K562 (cell line): ENCODE measurements around the gene GARIN6. TPM values are rescaled to one million over a fixed set of nuclear protein-coding genes. Genes with fewer than 3 reads are reported as not detected.

Source experiments
- ATAC-seq: fragments of 200-7000 bp; cut with Tn5 transposase; 3 replicates; pipeline ENCODE4 v1.9.1; 2020; ENCODE audit warnings: moderate library complexity
- BruUV-seq: library from RNA; stranded (reverse); fragments of 400-500 nt; replicated peaks from 2 replicates; lab custom pipeline; 2021; lab: Mats Ljungman, UMichigan
- CTCF ChIA-PET: fragments of 300-600 bp; formaldehyde crosslinking; extraction: SDS; loops from one replicate; lab custom pipeline; 2021; ENCODE audit warnings: low intra/inter-chr PET ratio; lab: Yijun Ruan, JAX
- POLR2A ChIA-PET: fragments of 300-600, 350-650 bp; sonication (Branson Sonifier 250); formaldehyde crosslinking; extraction: SDS; loops from one replicate; lab custom pipeline; 2021; ENCODE audit warnings: antibody characterized with exemption, inconsistent platforms; lab: Yijun Ruan, JAX
- DNase-seq, 4 experiments: peaks; one replicate each; pipeline versions ENCODE4 v3.0.0 to v3.0.0-alpha.2; 2011 to 2018; ENCODE audit warnings: low spot score in 3 of 4, mixed read lengths in 3 of 4; ENCODE audit errors: extremely low read depth in 1 of 4
- FAIRE-seq: peaks from 2 replicates; lab custom pipeline; 2011; peaks lifted over from hg19 to GRCh38; lab: Jason Lieb, UNC
- H2AFZ ChIP-seq: 2 replicates; pipeline ENCODE4 v1.6.0; 2011; ENCODE audit warnings: low read depth, low read length, control low read depth, inconsistent platforms
- H3K27ac ChIP-seq: fragments of 200-600 bp; 3 replicates; pipeline ENCODE4 v1.8.0; 2011; ENCODE audit warnings: low read depth, mild to moderate bottlenecking, control low read depth, inconsistent platforms, low read length, moderate library complexity, mixed read lengths; ENCODE audit errors: extremely low read depth
- H3K27me3 ChIP-seq, 2 experiments: fragments of 300-600 bp in 1 of 2; 2 replicates in 1 of 2; 3 replicates in 1 of 2; pipeline versions ENCODE4 v1.6.0 to v1.8.0; 2011; ENCODE audit warnings: inconsistent platforms in 2 of 2, low read length in 2 of 2, mild to moderate bottlenecking in 1 of 2, mixed read lengths in 1 of 2, moderate library complexity in 1 of 2; ENCODE audit not compliant: control insufficient read depth in 2 of 2, insufficient read depth in 2 of 2
- H3K36me3 ChIP-seq: fragments of 300-600 bp; 3 replicates; pipeline ENCODE4 v1.8.0; 2011; ENCODE audit warnings: mild to moderate bottlenecking, low read length, inconsistent platforms; ENCODE audit not compliant: control insufficient read depth, insufficient read depth
- H3K4me1 ChIP-seq, 2 experiments: fragments of 200-600 bp in 1 of 2; replicated peaks in 1 of 2; 2 replicates in 1 of 2; 3 replicates in 1 of 2; pipeline versions ENCODE4 v1.5.1 to v1.8.0; 2011; ENCODE audit warnings: inconsistent platforms in 2 of 2, low read length in 2 of 2, mild to moderate bottlenecking in 1 of 2, mixed read lengths in 1 of 2, moderate library complexity in 1 of 2; ENCODE audit not compliant: control insufficient read depth in 2 of 2, insufficient read depth in 2 of 2
- H3K4me2 ChIP-seq: 2 replicates; pipeline ENCODE4 v1.6.1; 2011; ENCODE audit warnings: low read length, control low read depth, inconsistent platforms, mixed read lengths; ENCODE audit not compliant: insufficient read depth
- H3K4me3 ChIP-seq: fragments of 200-600 bp; sonication (generic), shearing (Covaris generic); 2 replicates; pipeline ENCODE4 v1.5.1; 2016; ENCODE audit warnings: control low read depth, inconsistent platforms
- H3K79me2 ChIP-seq: fragments of 200-600 bp; 3 replicates; pipeline ENCODE4 v1.8.0; 2011; ENCODE audit warnings: low read length, inconsistent platforms; ENCODE audit not compliant: control insufficient read depth, insufficient read depth
- H3K9ac ChIP-seq, 2 experiments: 2 replicates each; pipeline versions ENCODE4 v1.6.0 to v1.6.1; 2011; ENCODE audit warnings: low read depth in 2 of 2, low read length in 2 of 2, control low read depth in 1 of 2, inconsistent platforms in 1 of 2, mild to moderate bottlenecking in 1 of 2, mixed read lengths in 1 of 2; ENCODE audit not compliant: insufficient read depth in 1 of 2
- H3K9me1 ChIP-seq: one replicate; pipeline ENCODE4 v1.6.0; 2011; ENCODE audit warnings: inconsistent platforms, mild to moderate bottlenecking, low read length, moderate library complexity; ENCODE audit not compliant: control insufficient read depth, insufficient read depth
- H3K9me3 ChIP-seq: replicated peaks from 2 replicates; pipeline ENCODE4 v1.5.1; 2011; ENCODE audit warnings: low read depth, low read length, inconsistent platforms; ENCODE audit not compliant: control insufficient read depth, insufficient read depth
- H4K20me1 ChIP-seq: replicated peaks from 2 replicates; pipeline ENCODE4 v1.6.1; 2011; ENCODE audit warnings: low read length, inconsistent platforms, mixed read lengths; ENCODE audit not compliant: control insufficient read depth, insufficient read depth
- ASH1L ChIP-seq: fragments of 450-650 bp; IDR thresholded peaks from 2 replicates; pipeline ENCODE4 v1.6.1; 2018; ENCODE audit warnings: borderline replicate concordance, mild to moderate bottlenecking, low read depth; ENCODE audit not compliant: partially characterized antibody
- BRD4 ChIP-seq: fragments of 200-600 bp; sonication (generic); IDR thresholded peaks from 2 replicates; pipeline ENCODE4 v1.6.1; 2017; ENCODE audit warnings: inconsistent platforms
- HMGN3 ChIP-seq: IDR thresholded peaks from 2 replicates; pipeline ENCODE4 v1.6.1; 2011; ENCODE audit warnings: borderline replicate concordance, low read depth, mild to moderate bottlenecking, mixed read lengths, low read length; ENCODE audit not compliant: insufficient read length; ENCODE audit errors: extremely low read depth
- NR2F6 ChIP-seq: fragments of 450-650 bp; formaldehyde crosslinking; IDR thresholded peaks from 2 replicates; pipeline ENCODE4 v1.4.0; 2020; ENCODE audit warnings: mild to moderate bottlenecking
- PHB ChIP-seq: fragments of 250-450 bp; sonication (Bioruptor Pico); IDR thresholded peaks from 2 replicates; pipeline ENCODE4 v1.5.0; 2021
- POU5F1 ChIP-seq: fragments of 150-350 bp; IDR thresholded peaks from 2 replicates; pipeline ENCODE4 v1.6.1; 2014; ENCODE audit warnings: borderline replicate concordance, low read length, low read depth, mild to moderate bottlenecking; ENCODE audit not compliant: partially characterized antibody
- SFPQ ChIP-seq: fragments of 200-400 bp; formaldehyde crosslinking; IDR thresholded peaks from 2 replicates; pipeline ENCODE4 v1.6.1; 2017; ENCODE audit warnings: mild to moderate bottlenecking, low read depth, low read length, moderate library complexity
- SRSF3 ChIP-seq: fragments of 200-400 bp; formaldehyde crosslinking; IDR thresholded peaks from 2 replicates; pipeline ENCODE4 v1.6.1; 2016; ENCODE audit warnings: mild to moderate bottlenecking, low read length, moderate library complexity; ENCODE audit not compliant: insufficient read depth
- TGIF2 ChIP-seq: sonication (generic); formaldehyde crosslinking; IDR thresholded peaks from 2 replicates; pipeline ENCODE4 v1.8.1; 2022; ENCODE audit warnings: mild to moderate bottlenecking, missing genetic modification reagents, moderate library complexity
- ZBTB1 ChIP-seq: sonication (generic); formaldehyde crosslinking; IDR thresholded peaks from 2 replicates; pipeline ENCODE4 v1.8.1; 2023; ENCODE audit warnings: missing genetic modification reagents, low read depth, mild to moderate bottlenecking, borderline replicate concordance
- ZSCAN32 ChIP-seq: fragments of 450-650 bp; formaldehyde crosslinking; IDR thresholded peaks from 2 replicates; pipeline ENCODE4 v1.4.0; 2020; ENCODE audit warnings: mild to moderate bottlenecking, moderate library complexity
- WGBS: fragments of 100-300 bp; shearing (Covaris generic); methylation state at CpG from one replicate; pipeline ENCODE4 v1.1.6; 2016; ENCODE audit warnings: low coverage, mixed read lengths; ENCODE audit not compliant: insufficient coverage; ENCODE audit errors: missing lambda C conversion rate; 5-methylcytosine and 5-hydroxymethylcytosine counted together
- in situ Hi-C: fragments of 300-500 bp; cut with MboI; formaldehyde crosslinking; loops from 4 replicates; pipeline ENCODE4 v1.15.0; 2018; ENCODE audit warnings: inconsistent platforms, mixed read lengths
- intact Hi-C: fragments of 100-400 bp; cut with micrococcal nuclease; formaldehyde crosslinking; loops from 2 replicates; pipeline ENCODE4 v1.14.2; 2022
- polyA plus RNA-seq, 8 experiments: library from polyadenylated mRNA; depleted of rRNA in 4 of 8; stranded (reverse) in 5 of 8; unstranded in 3 of 8; fragments of >200 nt; fragmentation: Nextera tagmentation in 2 of 8; fragmentation: Illumina TruSeq in 1 of 8; extraction: Ambion mirVana in 2 of 8; extraction: Trizol in 1 of 8; gene quantifications; 2 replicates each; pipeline versions ENCODE4 v1.2.1 to v1.2.3, GENCODE V29; 2011 to 2014; ENCODE audit warnings: inconsistent platforms in 1 of 8, missing spikeins in 1 of 8
- total RNA-seq, 7 experiments: library from RNA; depleted of rRNA in 6 of 7; stranded (reverse); fragments of >200 nt in 6 of 7; fragmentation: Illumina TruSeq in 2 of 7; extraction: Trizol in 2 of 7; gene quantifications; 2 replicates each; pipeline versions ENCODE4 v1.2.1 to v1.2.3, GENCODE V29; 2011 to 2021; ENCODE audit warnings: low replicate concordance in 1 of 7
- TF ChIP-seq, protein P1 (sequence below): sonication (generic); formaldehyde crosslinking; IDR thresholded peaks from 2 replicates; pipeline ENCODE4 v1.8.1; 2023; ENCODE audit warnings: missing genetic modification reagents, mild to moderate bottlenecking, borderline replicate concordance

The GARIN6 gene
- total and polyA plus RNA-seq, 9 of the 15 experiments (the other 6 are each of a cell fraction or from before 2014, with no cell fraction given), result not detected

GRCh38 chr12:99600388-99600787 lies 47.2 kb upstream of the GARIN6 start:
- BruUV-seq, result no TSS peak
- no peak overlapping the region for H2AFZ ChIP-seq
- in situ Hi-C loops, result no loop called here
- H3K4me1 ChIP-seq, result no peaks in the 10 kb centered on the region
- WGBS, result 2% methylated on average over 5 of the region's 5 CpGs
- no peak overlapping the region for H3K9ac ChIP-seq
- CTCF ChIA-PET, result no interaction called here
- FAIRE-seq, result no peak
- intact Hi-C loops, result no loop called here
- POLR2A ChIA-PET, result no interaction called here
- H3K36me3 ChIP-seq, result no peaks in the 10 kb centered on the region
- no peaks in the 10 kb centered on the region for H3K79me2 ChIP-seq
- no peak for DNase-seq
- H3K9me3 ChIP-seq, result peaks cover 3% of the 10 kb centered on the region
- no peak overlapping the region for H3K27ac ChIP-seq
- no peaks in the 10 kb centered on the region for H3K27me3 ChIP-seq
- H3K9me1 ChIP-seq, result no peaks in the 10 kb centered on the region
- no peak overlapping the region for H3K4me3 ChIP-seq
- H3K4me2 ChIP-seq, result no peak overlapping the region
- ATAC-seq, result no peak
- H4K20me1 ChIP-seq, result no peaks in the 10 kb centered on the region
- no peak for TF ChIP-seq BRD4
- TF ChIP-seq PHB (CRISPR knock-in tag), result no peak
- TF ChIP-seq HMGN3, result no peak
- TF ChIP-seq ZBTB1, result no peak
- no peak for TF ChIP-seq POU5F1
- TF ChIP-seq ASH1L, result no peak
- TF ChIP-seq SFPQ, result no peak
- TF ChIP-seq SRSF3, result no peak
- no peak for TF ChIP-seq NR2F6
- TF ChIP-seq ZSCAN32, result no peak
- TF ChIP-seq, protein P1, sequence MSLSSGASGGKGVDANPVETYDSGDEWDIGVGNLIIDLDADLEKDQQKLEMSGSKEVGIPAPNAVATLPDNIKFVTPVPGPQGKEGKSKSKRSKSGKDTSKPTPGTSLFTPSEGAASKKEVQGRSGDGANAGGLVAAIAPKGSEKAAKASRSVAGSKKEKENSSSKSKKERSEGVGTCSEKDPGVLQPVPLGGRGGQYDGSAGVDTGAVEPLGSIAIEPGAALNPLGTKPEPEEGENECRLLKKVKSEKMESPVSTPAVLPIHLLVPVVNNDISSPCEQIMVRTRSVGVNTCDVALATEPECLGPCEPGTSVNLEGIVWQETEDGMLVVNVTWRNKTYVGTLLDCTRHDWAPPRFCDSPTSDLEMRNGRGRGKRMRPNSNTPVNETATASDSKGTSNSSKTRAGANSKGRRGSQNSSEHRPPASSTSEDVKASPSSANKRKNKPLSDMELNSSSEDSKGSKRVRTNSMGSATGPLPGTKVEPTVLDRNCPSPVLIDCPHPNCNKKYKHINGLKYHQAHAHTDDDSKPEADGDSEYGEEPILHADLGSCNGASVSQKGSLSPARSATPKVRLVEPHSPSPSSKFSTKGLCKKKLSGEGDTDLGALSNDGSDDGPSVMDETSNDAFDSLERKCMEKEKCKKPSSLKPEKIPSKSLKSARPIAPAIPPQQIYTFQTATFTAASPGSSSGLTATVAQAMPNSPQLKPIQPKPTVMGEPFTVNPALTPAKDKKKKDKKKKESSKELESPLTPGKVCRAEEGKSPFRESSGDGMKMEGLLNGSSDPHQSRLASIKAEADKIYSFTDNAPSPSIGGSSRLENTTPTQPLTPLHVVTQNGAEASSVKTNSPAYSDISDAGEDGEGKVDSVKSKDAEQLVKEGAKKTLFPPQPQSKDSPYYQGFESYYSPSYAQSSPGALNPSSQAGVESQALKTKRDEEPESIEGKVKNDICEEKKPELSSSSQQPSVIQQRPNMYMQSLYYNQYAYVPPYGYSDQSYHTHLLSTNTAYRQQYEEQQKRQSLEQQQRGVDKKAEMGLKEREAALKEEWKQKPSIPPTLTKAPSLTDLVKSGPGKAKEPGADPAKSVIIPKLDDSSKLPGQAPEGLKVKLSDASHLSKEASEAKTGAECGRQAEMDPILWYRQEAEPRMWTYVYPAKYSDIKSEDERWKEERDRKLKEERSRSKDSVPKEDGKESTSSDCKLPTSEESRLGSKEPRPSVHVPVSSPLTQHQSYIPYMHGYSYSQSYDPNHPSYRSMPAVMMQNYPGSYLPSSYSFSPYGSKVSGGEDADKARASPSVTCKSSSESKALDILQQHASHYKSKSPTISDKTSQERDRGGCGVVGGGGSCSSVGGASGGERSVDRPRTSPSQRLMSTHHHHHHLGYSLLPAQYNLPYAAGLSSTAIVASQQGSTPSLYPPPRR (CRISPR knock-in tag), result no peak
- TF ChIP-seq TGIF2 (CRISPR knock-in tag), result no peak
